HEK293 (cell line): Measurements from ENCODE around the gene RIPK4.
A peak's percentile ranks its signal among the peaks of the same experiment; 100 is the strongest.

Experiments used
- CTCF ChIA-PET: fragments of 350-600 bp; formaldehyde crosslinking; extraction: SDS; loops from one replicate; lab custom pipeline; 2021; ENCODE audit warnings: antibody characterized with exemption; lab: Yijun Ruan, JAX
- POLR2A ChIA-PET: fragments of 300-600 bp; formaldehyde crosslinking; extraction: SDS; loops from one replicate; lab custom pipeline; 2020; ENCODE audit warnings: antibody characterized with exemption, inconsistent platforms; lab: Yijun Ruan, JAX
- H3K27ac ChIP-seq: fragments of 200-500 bp; sonication (Bioruptor generic); 2 replicates; pipeline ENCODE4 v1.5.1; 2014; ENCODE audit warnings: low read depth, low read length, control low read depth, inconsistent platforms; ENCODE audit errors: extremely low read depth
- H3K36me3 ChIP-seq, 2 experiments: fragments of 200-500 bp in 1 of 2; sonication (Bioruptor generic) in 1 of 2; 1 replicate in 1 of 2; 2 replicates in 1 of 2; pipeline ENCODE4 v1.5.1; 2014 to 2017; ENCODE audit warnings: inconsistent platforms in 2 of 2, low read length in 2 of 2; ENCODE audit not compliant: control insufficient read depth in 2 of 2, insufficient read depth in 1 of 2
- H3K4me1 ChIP-seq: fragments of 200-500 bp; sonication (Bioruptor generic); 2 replicates; pipeline ENCODE4 v1.5.1; 2014; ENCODE audit warnings: mild to moderate bottlenecking, low read length, inconsistent platforms; ENCODE audit not compliant: control insufficient read depth, insufficient read depth
- H3K4me3 ChIP-seq: 2 replicates; pipeline ENCODE4 v1.5.1; 2011; ENCODE audit warnings: low read depth, mild to moderate bottlenecking, control low read depth, low read length, moderate library complexity
- H3K9me3 ChIP-seq: fragments of 200-500 bp; sonication (Bioruptor generic); 2 replicates; pipeline ENCODE4 v1.5.1; 2014; ENCODE audit warnings: low read depth, low read length, inconsistent platforms; ENCODE audit not compliant: control insufficient read depth, insufficient read depth
- AEBP2 ChIP-seq: fragments of 450-650 bp; formaldehyde crosslinking; IDR thresholded peaks from 2 replicates; pipeline ENCODE4 v1.5.1; 2016; ENCODE audit warnings: missing biosample characterization, missing genetic modification characterization, borderline replicate concordance
- BCL11B ChIP-seq: fragments of 450-650 bp; formaldehyde crosslinking; IDR thresholded peaks from 2 replicates; pipeline ENCODE4 v1.5.1; 2016; ENCODE audit warnings: low read depth, missing biosample characterization, missing genetic modification characterization
- HIC1 ChIP-seq: fragments of 450-650 bp; formaldehyde crosslinking; IDR thresholded peaks from 2 replicates; pipeline ENCODE4 v1.5.1; 2016; ENCODE audit warnings: missing biosample characterization, missing genetic modification characterization
- PATZ1 ChIP-seq: fragments of 450-650 bp; formaldehyde crosslinking; IDR thresholded peaks from 2 replicates; pipeline ENCODE4 v1.5.1; 2016; ENCODE audit warnings: missing biosample characterization, missing genetic modification characterization
- PRDM10 ChIP-seq: fragments of 450-650 bp; formaldehyde crosslinking; IDR thresholded peaks from 2 replicates; pipeline ENCODE4 v1.5.1; 2016; ENCODE audit warnings: missing biosample characterization, missing genetic modification characterization
- SP3 ChIP-seq: fragments of 450-650 bp; formaldehyde crosslinking; IDR thresholded peaks from 2 replicates; pipeline ENCODE4 v1.5.1; 2016; ENCODE audit warnings: missing biosample characterization, missing genetic modification characterization
- TRIM28 ChIP-seq: IDR thresholded peaks from 2 replicates; pipeline ENCODE4 v1.6.1; 2011; ENCODE audit warnings: low read length, control low read depth, borderline replicate concordance
- ZBTB6 ChIP-seq: fragments of 450-650 bp; formaldehyde crosslinking; IDR thresholded peaks from 2 replicates; pipeline ENCODE4 v1.5.1; 2017; ENCODE audit warnings: missing biosample characterization, missing genetic modification characterization
- ZFHX2 ChIP-seq: fragments of 450-650 bp; formaldehyde crosslinking; conservative IDR thresholded peaks from 2 replicates; pipeline ENCODE4 v1.5.1; 2016; ENCODE audit warnings: missing biosample characterization, missing genetic modification characterization
- ZNF121 ChIP-seq: fragments of 450-650 bp; formaldehyde crosslinking; IDR thresholded peaks from 2 replicates; pipeline ENCODE4 v1.5.1; 2016; ENCODE audit warnings: missing biosample characterization, missing genetic modification characterization
- ZNF174 ChIP-seq: fragments of 450-650 bp; formaldehyde crosslinking; IDR thresholded peaks from 2 replicates; pipeline ENCODE4 v1.5.0; 2017; ENCODE audit warnings: missing biosample characterization, mild to moderate bottlenecking, missing genetic modification characterization
- ZNF184 ChIP-seq: fragments of 450-650 bp; IDR thresholded peaks from 2 replicates; pipeline ENCODE4 v1.5.1; 2018; ENCODE audit warnings: missing biosample characterization, mild to moderate bottlenecking, missing genetic modification characterization
- ZNF214 ChIP-seq: fragments of 450-650 bp; formaldehyde crosslinking; IDR thresholded peaks from 2 replicates; pipeline ENCODE4 v1.5.1; 2017; ENCODE audit warnings: missing biosample characterization, mild to moderate bottlenecking, missing genetic modification characterization, borderline replicate concordance
- ZNF561 ChIP-seq: fragments of 450-650 bp; IDR thresholded peaks from 2 replicates; pipeline ENCODE4 v1.5.1; 2018; ENCODE audit warnings: missing biosample characterization, missing genetic modification characterization, borderline replicate concordance
- ZNF654 ChIP-seq: fragments of 450-650 bp; formaldehyde crosslinking; IDR thresholded peaks from 2 replicates; pipeline ENCODE4 v1.5.1; 2016; ENCODE audit warnings: low read depth, missing biosample characterization, missing genetic modification characterization

RIPK4 gene

GRCh38 chr21:41795726-41796125, 28.9 kb upstream of the RIPK4 start:
- TF ChIP-seq ZNF654 (no peak), ZNF561 (tag by site-specific recombination) (no peak), PATZ1 (tag by site-specific recombination) (no peak), AEBP2 (tag by site-specific recombination) (no peak), SP3 (tag by site-specific recombination) (no peak), ZNF184 (tag by site-specific recombination) (no peak), BCL11B (no peak), ZNF174 (tag by site-specific recombination) (no peak), HIC1 (tag by site-specific recombination) (no peak), TRIM28 (no peak), ZNF214 (tag by site-specific recombination) (no peak), ZNF121 (no peak)
- no peaks in the 10 kb centered on the region for H3K9me3 ChIP-seq
- H3K4me3 ChIP-seq: no peak overlapping the region
- H3K27ac ChIP-seq: no peak overlapping the region
- peaks cover 0 to 22% of the 10 kb centered on the region in 2 experiments; a peak in 1 of 3 replicates for H3K36me3 ChIP-seq
- no peaks in the 10 kb centered on the region for H3K4me1 ChIP-seq
- ChIA-PET POLR2A (no interaction called here), CTCF (interaction anchor here (0.5 to 1.1 kb wide), 4 partner anchors 131 to 183 kb away, joined by 3 to 5 read pairs (median 4); no protein-coding TSS in a partner anchor)

- peaks cover 0 to 11% of the 10 kb centered on the region in 2 experiments; a peak in 1 of 3 replicates for H3K36me3 ChIP-seq
- no peaks in the 10 kb centered on the region for H3K4me1 ChIP-seq
- H3K4me3 ChIP-seq: no peak overlapping the region
- POLR2A ChIA-PET: no interaction called here
- H3K9me3 ChIP-seq: no peaks in the 10 kb centered on the region
- CTCF ChIA-PET: interaction anchor here (0.6 to 1.4 kb wide), 4 partner anchors 8 to 183 kb away, joined by 3 to 8 read pairs (median 5); no protein-coding TSS in a partner anchor
- TF ChIP-seq ZBTB6 (tag by site-specific recombination) (no peak), ZFHX2 (tag by site-specific recombination) (0 out of 2 replicates have a peak, but pooled peaks have one; percentile 8), PRDM10 (tag by site-specific recombination) (no peak)
- no peak overlapping the region for H3K27ac ChIP-seq
These were observed 27.7 kb upstream of the RIPK4 start for GRCh38 chr21:41794600-41794999.
